ENCODE measurements around the gene PPP1R14C.
A peak's percentile ranks its signal among the peaks of the same experiment; 100 is the strongest.

Gene PPP1R14C, protein sequence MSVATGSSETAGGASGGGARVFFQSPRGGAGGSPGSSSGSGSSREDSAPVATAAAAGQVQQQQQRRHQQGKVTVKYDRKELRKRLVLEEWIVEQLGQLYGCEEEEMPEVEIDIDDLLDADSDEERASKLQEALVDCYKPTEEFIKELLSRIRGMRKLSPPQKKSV

DNA sequence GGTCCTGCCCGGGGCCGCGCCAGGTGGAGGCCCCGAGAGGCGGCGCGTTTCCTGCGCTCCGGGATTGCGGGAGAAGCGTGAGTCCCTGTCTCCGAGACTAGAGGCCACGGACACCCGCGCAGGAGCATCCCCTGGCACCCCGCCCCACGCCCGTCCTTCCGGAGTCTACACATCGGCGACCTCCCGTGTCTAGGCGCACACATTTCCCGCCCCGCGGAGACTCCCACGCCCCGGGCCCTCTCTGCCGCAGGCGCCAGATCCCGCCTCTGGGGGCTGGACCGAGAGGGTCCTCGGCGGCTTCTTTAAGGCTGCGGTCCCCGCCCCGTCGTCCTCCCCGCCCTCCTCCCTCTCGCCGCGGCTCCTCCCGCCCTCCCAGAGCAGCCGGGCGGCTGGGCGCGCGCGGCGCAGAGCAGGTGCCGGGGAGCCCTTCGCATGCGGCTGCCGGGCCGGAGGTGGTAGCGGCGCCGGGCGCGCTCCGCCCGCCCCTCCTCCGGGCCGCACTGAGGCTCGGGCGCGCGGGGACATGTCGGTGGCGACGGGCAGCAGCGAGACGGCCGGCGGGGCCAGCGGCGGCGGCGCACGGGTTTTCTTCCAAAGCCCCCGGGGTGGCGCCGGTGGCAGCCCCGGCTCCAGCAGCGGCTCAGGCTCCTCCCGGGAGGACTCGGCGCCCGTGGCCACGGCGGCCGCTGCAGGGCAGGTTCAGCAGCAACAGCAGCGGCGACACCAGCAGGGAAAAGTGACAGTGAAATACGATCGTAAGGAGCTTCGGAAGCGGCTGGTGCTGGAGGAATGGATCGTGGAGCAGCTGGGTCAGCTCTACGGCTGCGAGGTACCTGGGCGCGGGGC lies at the start of gene PPP1R14C:
Gene PPP1R14C (plus strand): TSS at position 375 of the 846 bp plus-strand sequence. CDS start 149 bp downstream, at position 524.
- peak in 41 of 42 donors; percentile 19 to 84 (median 61) for DNase-seq
- intact Hi-C loops (cut with DNase I), result no loop called here

- no peak for DNase-seq
- intact Hi-C loops (cut with DNase I), result no loop called here
Observed at GRCh38 chr6:150093397-150093796, 49.4 kb upstream of the PPP1R14C start.

DNA sequence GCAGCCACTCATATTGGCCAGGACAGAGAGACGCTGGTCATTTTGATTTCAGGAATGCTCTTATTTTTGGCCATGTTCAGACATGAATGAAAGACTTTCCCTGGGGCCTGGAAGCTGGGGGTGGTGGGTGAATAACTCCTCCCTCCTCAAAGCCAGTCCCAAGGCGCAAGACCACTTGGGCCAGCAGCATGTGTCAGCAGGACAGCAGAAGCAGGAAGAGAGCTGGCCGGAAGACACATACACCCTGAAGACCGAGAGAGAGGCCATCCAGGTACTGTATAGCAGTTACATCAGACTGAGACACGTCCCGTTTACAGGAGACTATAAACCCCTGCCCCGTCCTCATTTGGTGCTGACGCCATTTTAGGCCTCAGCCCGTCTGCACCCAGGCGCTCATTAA lies 44.7 kb upstream of the PPP1R14C start:
- DNase-seq, result no peak
- intact Hi-C loops (cut with DNase I), result no loop called here

GRCh38 chr6:150099546-150099945 lies 43.3 kb upstream of the PPP1R14C start:
- intact Hi-C loops (cut with DNase I), result no loop called here
- DNase-seq, result no peak

DNA sequence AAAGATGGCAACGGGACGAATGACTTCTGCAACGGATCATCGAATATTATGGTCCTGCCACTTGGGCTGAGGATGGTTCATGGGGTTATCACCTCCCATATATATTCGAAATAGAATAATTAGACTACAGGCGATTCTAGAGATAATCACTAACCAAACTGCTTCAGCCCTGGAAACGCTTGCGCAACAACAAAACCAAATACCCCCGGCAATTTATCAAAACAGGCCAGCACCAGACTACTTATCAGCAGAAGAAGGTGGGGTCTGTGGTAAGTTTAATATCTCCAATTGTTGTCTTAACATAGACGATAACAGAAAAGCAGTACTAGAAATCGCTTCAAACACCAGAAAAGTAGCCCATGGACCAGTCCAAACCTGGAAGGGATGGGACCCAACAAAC lies 42.9 kb upstream of the PPP1R14C start:
- intact Hi-C loops (cut with DNase I), result no loop called here
- DNase-seq, result no peak

- DNase-seq, result no peak
- intact Hi-C loops (cut with DNase I), result no loop called here
Observed at GRCh38 chr6:150100745-150101144, 42.1 kb upstream of the PPP1R14C start.

GRCh38 chr6:150102750-150103270 lies 40.0 kb upstream of the PPP1R14C start:
- intact Hi-C loops (cut with DNase I), result no loop called here
- DNase-seq, result no peak

DNA sequence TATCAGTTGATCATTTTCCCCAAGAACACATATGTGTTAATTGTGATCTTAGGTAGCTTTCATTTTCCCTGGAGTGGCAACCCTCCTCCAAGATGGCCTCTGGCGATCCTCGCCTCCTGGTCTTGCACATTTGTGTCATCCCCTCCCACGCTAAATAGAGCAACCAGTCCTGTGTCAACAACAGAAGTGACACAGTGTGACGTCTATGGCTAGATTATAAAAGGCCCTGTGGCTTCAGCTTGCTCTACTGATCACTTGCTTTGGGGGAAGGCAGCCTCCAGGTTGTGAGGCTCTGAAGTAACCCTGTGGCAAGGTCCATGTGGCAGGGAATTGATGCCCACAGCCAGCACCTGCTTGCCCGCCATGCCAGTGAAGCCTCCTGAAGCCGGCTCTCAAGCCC lies 30.6 kb upstream of the PPP1R14C start:
- intact Hi-C loops (cut with DNase I), result no loop called here
- no peak for DNase-seq

DNA sequence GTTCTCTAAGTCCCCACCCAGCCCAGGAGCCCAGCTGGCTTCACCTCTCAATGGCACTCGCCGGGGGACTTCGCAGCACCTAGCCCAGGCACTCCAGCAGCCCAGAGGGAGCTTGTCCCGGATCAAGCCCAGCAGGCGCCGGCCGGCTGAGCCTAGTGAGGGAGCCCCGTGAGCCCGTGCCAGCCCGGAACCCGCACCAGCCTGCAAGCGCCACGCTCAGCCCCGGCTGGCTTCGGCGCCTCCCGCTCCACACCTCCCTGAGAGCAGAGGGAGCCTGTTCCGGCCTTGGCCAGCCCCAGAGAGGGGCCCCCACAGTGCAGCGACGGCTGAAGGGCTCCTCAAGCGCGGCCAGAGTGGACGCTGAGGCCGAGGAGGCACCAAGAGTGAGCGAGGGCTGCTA lies 27.1 kb upstream of the PPP1R14C start:
- DNase-seq, result no peak
- intact Hi-C loops (cut with DNase I), result no loop called here

GRCh38 chr6:150116200-150116800 lies 26.5 kb upstream of the PPP1R14C start:
- DNase-seq, result no peak
- intact Hi-C loops (cut with DNase I), result no loop called here

DNA sequence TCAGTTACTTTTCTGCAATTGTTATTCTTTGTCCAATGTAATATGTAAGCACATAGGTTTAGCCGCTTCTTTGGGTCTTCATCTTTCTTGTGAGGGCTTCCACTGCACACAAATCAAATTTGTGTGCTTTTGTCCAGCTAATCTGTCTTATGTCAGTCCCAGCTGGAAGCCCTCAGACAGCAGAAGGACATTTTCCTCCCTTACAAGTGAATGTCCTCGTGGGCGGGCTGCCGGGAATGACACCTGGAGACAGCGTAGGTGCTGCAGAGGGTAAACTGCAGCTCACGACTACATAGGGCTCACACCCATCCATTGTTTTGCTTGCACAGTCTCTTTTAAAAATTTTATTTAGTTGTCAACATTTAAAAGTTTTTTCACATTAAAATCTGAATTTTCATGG lies 24.6 kb upstream of the PPP1R14C start:
- DNase-seq, result no peak
- intact Hi-C loops (cut with DNase I), result no loop called here

GRCh38 chr6:150118627-150119026 lies 24.2 kb upstream of the PPP1R14C start:
- no peak for DNase-seq

GRCh38 chr6:150119173-150119572 lies 23.7 kb upstream of the PPP1R14C start:
- intact Hi-C loops (cut with DNase I), result no loop called here
- peak in 1 of 42 donors; percentile 32 for DNase-seq

More at GRCh38 chr6:150118627-150119026, 24.2 kb upstream of the PPP1R14C start:
- intact Hi-C loops (cut with DNase I), result no loop called here

- no peak for DNase-seq
- intact Hi-C loops (cut with DNase I), result no loop called here
Observed at GRCh38 chr6:150123645-150124044, 19.2 kb upstream of the PPP1R14C start.

DNA sequence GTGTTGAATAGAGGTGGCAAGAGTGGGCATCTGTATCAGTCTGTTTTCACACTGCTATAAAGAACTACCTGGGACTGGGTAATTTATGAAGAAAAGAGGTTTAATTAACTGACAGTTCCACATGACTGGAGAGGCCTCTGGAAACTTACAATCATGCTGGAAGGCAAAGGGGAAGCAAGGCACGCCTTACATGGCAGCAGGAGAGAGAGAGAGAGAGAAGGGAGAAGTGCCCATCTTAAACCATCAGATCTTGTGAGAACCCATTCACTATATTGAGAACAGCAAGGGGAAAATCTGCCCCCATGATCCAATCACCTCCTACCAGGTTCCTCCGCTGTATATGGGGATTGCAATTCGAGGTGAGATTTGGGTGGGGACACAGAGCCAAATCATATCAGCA lies 18.6 kb upstream of the PPP1R14C start:
- intact Hi-C loops (cut with DNase I), result no loop called here
- no peak for DNase-seq

DNA sequence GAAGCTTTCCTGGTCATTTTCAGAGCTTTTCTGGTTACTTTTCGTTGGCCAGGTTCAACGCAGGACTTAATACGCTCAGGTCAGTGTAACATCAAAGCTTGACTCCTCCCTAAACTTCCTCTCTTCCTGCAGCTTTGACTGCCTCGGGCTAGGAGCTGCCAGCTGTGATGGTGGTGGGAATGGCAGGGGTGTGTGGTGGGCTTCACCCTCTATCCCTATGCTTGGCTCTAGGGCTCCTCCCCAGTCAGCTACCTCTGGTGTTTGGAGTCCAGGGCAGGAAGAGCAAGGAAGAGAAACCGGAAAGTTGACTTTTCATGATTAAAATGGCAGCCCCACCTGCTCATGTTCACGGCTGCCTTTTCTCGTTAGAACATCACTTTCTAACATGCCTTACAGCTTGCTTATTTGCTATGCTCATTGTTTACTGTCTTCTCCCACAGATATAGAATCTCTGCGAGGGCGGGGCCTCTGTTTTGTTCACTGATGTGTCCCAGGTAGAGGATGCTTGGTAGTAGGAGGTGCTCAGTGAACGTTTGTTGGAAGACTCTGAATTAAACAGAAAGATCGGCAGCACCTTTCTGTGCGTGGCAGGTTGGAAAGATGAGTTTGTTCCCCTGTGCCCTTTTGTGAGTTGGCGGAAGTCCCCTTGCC lies 16.1 kb upstream of the PPP1R14C start:
- intact Hi-C loops (cut with DNase I), result no loop called here
- no peak for DNase-seq

DNA sequence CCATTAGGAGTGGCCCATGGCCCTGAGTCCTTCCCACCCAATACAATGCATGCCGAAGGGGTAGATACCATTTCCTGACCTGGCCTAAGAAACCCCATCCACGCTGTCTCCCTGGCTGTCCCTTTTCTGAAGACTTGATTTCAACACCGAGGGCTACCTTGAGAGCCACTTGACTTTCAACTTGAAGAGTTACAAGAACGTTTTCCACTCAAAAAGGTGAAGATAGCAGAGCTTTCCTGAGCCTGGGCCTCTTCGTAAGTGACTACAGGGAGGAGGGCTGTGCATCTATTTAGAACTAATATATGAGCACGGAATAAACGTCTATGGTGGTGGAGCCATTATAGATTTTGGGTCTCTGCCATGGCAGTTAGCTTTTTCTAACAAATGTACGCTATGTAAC lies 14.4 kb upstream of the PPP1R14C start:
- intact Hi-C loops (cut with DNase I), result no loop called here
- no peak for DNase-seq

- intact Hi-C loops (cut with DNase I), result no loop called here
- DNase-seq, result peak in 40 of 42 donors; percentile 20 to 93 (median 66)
Observed at GRCh38 chr6:150129616-150130505, 13.0 kb upstream of the PPP1R14C start.

- no peak for DNase-seq
- intact Hi-C loops (cut with DNase I), result no loop called here
Observed at GRCh38 chr6:150133686-150134085, 9.2 kb upstream of the PPP1R14C start.
